ENCODE data around the gene SPATA25.

The SPATA25 gene

GRCh38 chr20:45867136-45867818 is 20.1 kb downstream of the SPATA25 start:
- DNase-seq: no peak

GRCh38 chr20:45866454-45866853 is 21.0 kb downstream of the SPATA25 start:
- DNase-seq: no peak

GRCh38 chr20:45863543-45864470 is 23.6 kb downstream of the SPATA25 start:
- DNase-seq: no peak

GRCh38 chr20:45861221-45862075 is 26.0 kb downstream of the SPATA25 start:
- DNase-seq: peak in 1 of 56 donors; percentile 28

- peak in 1 of 56 donors; percentile 23 for DNase-seq
These were observed 26.7 kb downstream of the SPATA25 start for GRCh38 chr20:45860560-45861220.

DNA sequence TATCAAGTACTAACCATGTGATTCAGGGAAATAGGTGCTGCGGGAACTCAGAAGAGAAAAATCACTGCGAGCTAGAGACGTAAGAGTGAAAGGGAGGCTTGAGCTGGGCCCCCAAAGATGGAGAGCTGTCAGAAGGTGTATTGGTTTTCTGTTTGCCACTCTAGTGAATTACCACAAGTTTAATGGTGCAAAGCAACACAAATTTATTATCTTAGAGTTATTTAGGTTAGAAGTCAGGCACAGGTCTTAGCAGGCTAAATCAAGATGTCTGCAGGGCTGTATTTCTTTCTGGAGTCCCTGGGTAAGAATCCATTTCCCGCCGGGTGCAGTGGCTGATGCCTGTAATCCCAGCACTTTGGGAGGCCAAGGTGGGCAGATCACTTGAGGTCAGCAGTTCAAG is 27.5 kb downstream of the SPATA25 start:
- no peak for DNase-seq

- peak in 1 of 56 donors; percentile 71 for DNase-seq
These were observed 29.6 kb downstream of the SPATA25 start for GRCh38 chr20:45857882-45858216.

- peak; percentile 53 to 99 (median 92) for DNase-seq
These were observed 30.1 kb downstream of the SPATA25 start, which contains the start of the genes ACOT8 and ZSWIM3 for GRCh38 chr20:45857114-45857881. Gene ACOT8 (minus strand): TSS chr20:45857392. CDS start chr20:45857315, 77 bp downstream. Gene ZSWIM3 (plus strand): TSS chr20:45857614. CDS start chr20:45857826, 212 bp downstream.

- no peak for DNase-seq
These were observed 33.9 kb downstream of the SPATA25 start for GRCh38 chr20:45853484-45853883.

DNA sequence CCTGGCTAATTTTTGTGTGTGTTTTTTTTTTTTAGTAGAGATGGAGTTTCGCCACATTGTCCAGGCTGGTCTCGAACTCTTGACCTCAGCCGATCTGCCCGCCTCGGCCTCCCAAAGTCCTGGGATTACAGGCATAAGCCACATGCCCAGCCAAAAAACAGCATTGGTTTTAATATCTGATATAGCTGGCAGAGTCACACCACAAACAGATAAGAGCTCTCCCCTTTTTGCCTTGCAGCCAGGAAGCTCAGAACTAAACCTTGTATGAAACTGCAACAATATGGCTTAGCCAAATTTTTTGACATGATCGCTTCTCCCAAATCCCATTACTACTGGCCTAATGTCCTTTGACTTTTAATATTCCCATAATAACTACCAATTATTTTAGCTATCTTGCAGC is 35.1 kb downstream of the SPATA25 start:
- no peak for DNase-seq

DNA sequence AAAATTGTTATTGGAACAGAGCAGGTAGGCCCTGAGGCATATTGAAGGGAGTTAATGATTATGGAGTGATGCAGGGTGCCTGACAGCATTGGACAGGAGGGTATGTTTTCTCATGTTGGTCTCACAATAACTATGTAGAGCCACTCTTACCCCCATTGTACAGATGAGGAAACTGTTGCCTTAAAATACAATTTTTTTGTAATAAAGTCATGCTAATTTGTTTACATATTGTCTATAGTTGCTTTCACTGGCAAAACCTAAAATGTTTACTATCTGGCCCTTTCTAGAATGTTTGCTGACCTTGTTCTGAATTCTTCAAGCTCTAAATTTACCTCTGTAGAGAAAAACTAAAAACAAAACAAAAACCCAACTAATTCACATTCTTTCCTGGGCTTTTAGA is 35.9 kb downstream of the SPATA25 start:
- no peak for DNase-seq

DNA sequence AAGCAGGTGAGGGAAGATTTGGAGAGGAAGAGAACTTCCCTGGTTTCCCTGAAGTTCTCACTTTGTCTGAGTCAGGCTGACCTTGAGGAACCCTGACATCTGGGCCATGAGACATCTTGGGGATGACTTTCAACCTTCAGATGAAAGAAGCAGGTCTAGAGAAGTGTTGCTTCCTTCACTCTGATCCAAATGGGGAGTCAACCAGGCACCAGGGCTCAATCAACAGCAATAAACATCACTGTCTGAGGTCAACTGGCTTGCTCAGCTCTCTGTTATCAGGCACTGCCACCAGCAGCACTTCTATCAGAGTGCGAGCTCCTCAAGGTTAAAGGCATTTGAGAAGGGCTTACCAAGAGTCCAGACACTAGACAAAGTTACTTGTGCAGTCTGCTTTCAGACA is 36.5 kb downstream of the SPATA25 start:
- DNase-seq: no peak

GRCh38 chr20:45850238-45850637 is 37.2 kb downstream of the SPATA25 start:
- no peak for DNase-seq

- no peak for DNase-seq
These were observed 38.3 kb downstream of the SPATA25 start for GRCh38 chr20:45848969-45849582.

- no peak for DNase-seq
These were observed 39.0 kb downstream of the SPATA25 start for GRCh38 chr20:45848421-45848820.

DNA sequence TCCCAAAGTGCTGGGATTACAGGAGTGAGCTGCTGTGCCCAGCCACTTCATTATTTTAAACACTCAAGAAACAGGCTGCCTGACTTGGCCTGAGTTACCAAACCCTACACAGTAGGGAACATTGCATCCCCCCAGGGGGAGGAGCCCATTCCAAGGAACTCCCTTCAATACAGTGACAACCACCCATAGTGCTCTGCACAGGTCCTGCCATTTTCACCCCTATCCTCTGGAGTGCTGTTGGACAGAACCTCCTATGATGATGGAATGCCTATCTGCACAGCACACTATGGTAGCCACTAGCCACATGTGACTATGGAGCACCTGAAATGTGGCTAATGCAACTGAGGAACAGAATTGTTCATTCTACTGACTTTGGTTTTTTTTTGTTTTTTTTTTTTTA is 42.0 kb downstream of the SPATA25 start:
- DNase-seq: no peak

GRCh38 chr20:45843506-45843905 is 43.9 kb downstream of the SPATA25 start:
- no peak for DNase-seq

GRCh38 chr20:45842169-45842812 is 45.1 kb downstream of the SPATA25 start:
- no peak for DNase-seq
